IMR-90 (cell line): ENCODE data around the gene TTC28. TPM values are rescaled to one million over a fixed set of nuclear protein-coding genes. Genes with fewer than 3 reads are reported as not detected.

Source experiments
- ATAC-seq: fragments of 200-7000 bp; cut with Tn5 transposase; 2 replicates; pipeline ENCODE4 v1.9.1; 2020; ENCODE audit warnings: low read depth, mild to moderate bottlenecking, moderate library complexity
- BruUV-seq: library from RNA; stranded (reverse); fragments of 400-500 nt; replicated peaks from 2 replicates; lab custom pipeline; 2021; lab: Mats Ljungman, UMichigan
- CTCF ChIA-PET: fragments of 300-600 bp; formaldehyde crosslinking; extraction: SDS; loops from one replicate; lab custom pipeline; 2021; ENCODE audit warnings: antibody characterized with exemption; lab: Yijun Ruan, JAX
- POLR2A ChIA-PET: fragments of 300-600 bp; sonication (Branson Sonifier 250); formaldehyde crosslinking; loops from one replicate; lab custom pipeline; 2022; ENCODE audit warnings: antibody characterized with exemption; ENCODE audit not compliant: unreplicated experiment; lab: Charles Lee
- DNase-seq: peaks from one replicate; pipeline ENCODE4 v3.0.0; 2013
- H2AFZ ChIP-seq: replicated peaks from 2 replicates; pipeline ENCODE3; 2013; ENCODE audit warnings: low read length, mild to moderate bottlenecking; ENCODE audit not compliant: poor library complexity
- H2AK5ac ChIP-seq: 2 replicates; pipeline ENCODE4 v1.6.1; 2013; ENCODE audit warnings: low read depth, low read length, inconsistent platforms
- H2AK9ac ChIP-seq: replicated peaks from 2 replicates; pipeline ENCODE3; 2013; ENCODE audit warnings: mild to moderate bottlenecking, low read depth, low read length, moderate library complexity; ENCODE audit not compliant: poor library complexity
- H2BK120ac ChIP-seq: 2 replicates; pipeline ENCODE4 v1.6.1; 2013; ENCODE audit warnings: low read depth, low read length, inconsistent platforms
- H2BK15ac ChIP-seq: 3 replicates; pipeline ENCODE4 v1.6.1; 2013; ENCODE audit warnings: low read depth, low read length, inconsistent platforms
- H2BK20ac ChIP-seq: 2 replicates; pipeline ENCODE4 v1.6.1; 2013; ENCODE audit warnings: low read depth, mild to moderate bottlenecking, inconsistent platforms, low read length, moderate library complexity
- H2BK5ac ChIP-seq: 2 replicates; pipeline ENCODE4 v1.6.1; 2013; ENCODE audit warnings: mild to moderate bottlenecking, low read depth, low read length, inconsistent platforms; ENCODE audit not compliant: poor library complexity, severe bottlenecking
- H3K14ac ChIP-seq: replicated peaks from 2 replicates; pipeline ENCODE4 v1.6.1; 2013; ENCODE audit warnings: low read depth, low read length, inconsistent platforms
- H3K18ac ChIP-seq: 2 replicates; pipeline ENCODE4 v1.6.1; 2013; ENCODE audit warnings: low read depth, low read length, control low read depth
- H3K23ac ChIP-seq: 2 replicates; pipeline ENCODE4 v1.6.1; 2013; ENCODE audit warnings: low read depth, low read length, inconsistent platforms
- H3K27ac ChIP-seq: 2 replicates; pipeline ENCODE4 v1.5.1; 2013; ENCODE audit warnings: mild to moderate bottlenecking, control low read depth, low read length; ENCODE audit not compliant: insufficient read depth
- H3K27me3 ChIP-seq: 2 replicates; pipeline ENCODE4 v1.6.1; 2013; ENCODE audit warnings: low read length; ENCODE audit not compliant: control insufficient read depth, insufficient read depth
- H3K36me3 ChIP-seq: 2 replicates; pipeline ENCODE4 v1.6.1; 2013; ENCODE audit warnings: low read length, mixed read lengths; ENCODE audit not compliant: control insufficient read depth, insufficient read depth
- H3K4ac ChIP-seq: 2 replicates; pipeline ENCODE4 v1.6.1; 2013; ENCODE audit warnings: low read depth, low read length, inconsistent platforms
- H3K4me1 ChIP-seq: 2 replicates; pipeline ENCODE4 v1.6.1; 2013; ENCODE audit warnings: low read length, mixed read lengths; ENCODE audit not compliant: control insufficient read depth, insufficient read depth
- H3K4me2 ChIP-seq: 2 replicates; pipeline ENCODE4 v1.6.1; 2013; ENCODE audit warnings: low read depth, mild to moderate bottlenecking, control low read depth, low read length, moderate library complexity
- H3K4me3 ChIP-seq: 2 replicates; pipeline ENCODE4 v1.5.1; 2013; ENCODE audit warnings: low read depth, mild to moderate bottlenecking, control low read depth, low read length, moderate library complexity; ENCODE audit not compliant: insufficient read depth
- H3K56ac ChIP-seq: 2 replicates; pipeline ENCODE4 v1.6.1; 2013; ENCODE audit warnings: low read length, inconsistent platforms; ENCODE audit not compliant: insufficient read depth; ENCODE audit errors: extremely low read depth
- H3K79me1 ChIP-seq, 2 experiments: 2 replicates each; pipeline ENCODE4 v1.6.1; 2013; ENCODE audit warnings: low read length in 2 of 2, inconsistent platforms in 1 of 2, low read depth in 1 of 2
- H3K9ac ChIP-seq: 2 replicates; pipeline ENCODE4 v1.6.1; 2013; ENCODE audit warnings: low read depth, low read length, control low read depth
- H3K9me1 ChIP-seq: 2 replicates; pipeline ENCODE4 v1.6.1; 2013; ENCODE audit warnings: low read length, inconsistent platforms; ENCODE audit not compliant: insufficient read depth
- H3K9me3 ChIP-seq: 2 replicates; pipeline ENCODE4 v1.6.1; 2013; ENCODE audit warnings: low read length; ENCODE audit not compliant: control insufficient read depth, insufficient read depth
- H4K20me1 ChIP-seq: 2 replicates; pipeline ENCODE4 v1.6.1; 2013; ENCODE audit warnings: low read length, inconsistent platforms; ENCODE audit not compliant: insufficient read depth
- H4K5ac ChIP-seq: 2 replicates; pipeline ENCODE4 v1.6.1; 2013; ENCODE audit warnings: mild to moderate bottlenecking, low read depth, low read length, control low read depth
- H4K8ac ChIP-seq, 2 experiments: 2 replicates each; pipeline ENCODE4 v1.6.1; 2013; ENCODE audit warnings: low read depth in 2 of 2, low read length in 2 of 2, control low read depth in 1 of 2, inconsistent platforms in 1 of 2
- H4K91ac ChIP-seq: 2 replicates; pipeline ENCODE4 v1.6.1; 2013; ENCODE audit warnings: low read depth, low read length, inconsistent platforms; ENCODE audit not compliant: insufficient read depth
- BHLHE40 ChIP-seq: fragments of 150-350 bp; IDR thresholded peaks from 2 replicates; pipeline ENCODE4 v1.6.1; 2016; ENCODE audit warnings: mild to moderate bottlenecking, low read depth, low read length
- CEBPB ChIP-seq: IDR thresholded peaks from 2 replicates; pipeline ENCODE4 v1.6.1; 2012; ENCODE audit warnings: low read depth, low read length, improper control_type of control experiment
- CHD1 ChIP-seq: IDR thresholded peaks from 2 replicates; pipeline ENCODE4 v1.6.1; 2012; ENCODE audit warnings: low read depth, low read length, improper control_type of control experiment
- FOS ChIP-seq: fragments of 150-350 bp; IDR thresholded peaks from 2 replicates; pipeline ENCODE4 v1.6.1; 2016; ENCODE audit warnings: low read depth, low read length
- MAFK ChIP-seq: IDR thresholded peaks from 2 replicates; pipeline ENCODE4 v1.6.1; 2012; ENCODE audit warnings: low read depth, low read length, improper control_type of control experiment
- MAZ ChIP-seq: IDR thresholded peaks from 2 replicates; pipeline ENCODE4 v1.6.1; 2012; ENCODE audit warnings: low read depth, mild to moderate bottlenecking, low read length, improper control_type of control experiment, moderate library complexity, borderline replicate concordance
- MXI1 ChIP-seq: IDR thresholded peaks from 2 replicates; pipeline ENCODE4 v1.6.1; 2012; ENCODE audit warnings: low read depth, mild to moderate bottlenecking, low read length, moderate library complexity, borderline replicate concordance
- NFE2L2 ChIP-seq: fragments of 150-350 bp; IDR thresholded peaks from 2 replicates; pipeline ENCODE4 v1.6.1; 2016; ENCODE audit warnings: low read depth, mild to moderate bottlenecking, low read length
- POLR2A ChIP-seq: IDR thresholded peaks from 2 replicates; pipeline ENCODE4 v1.6.1; 2012; ENCODE audit warnings: mild to moderate bottlenecking, low read depth, low read length
- RAD21 ChIP-seq: IDR thresholded peaks from 2 replicates; pipeline ENCODE4 v1.6.1; 2012; ENCODE audit warnings: low read length, improper control_type of control experiment
- RCOR1 ChIP-seq: IDR thresholded peaks from 2 replicates; pipeline ENCODE4 v1.6.1; 2012; ENCODE audit warnings: mild to moderate bottlenecking, low read length, improper control_type of control experiment; ENCODE audit not compliant: insufficient replicate concordance
- RFX5 ChIP-seq: IDR thresholded peaks from 2 replicates; pipeline ENCODE4 v1.8.0; 2012; ENCODE audit warnings: low read depth, mild to moderate bottlenecking, low read length, moderate library complexity
- SMC3 ChIP-seq: fragments of 150-350 bp; IDR thresholded peaks from 2 replicates; pipeline ENCODE4 v1.6.1; 2016; ENCODE audit warnings: low read depth, mild to moderate bottlenecking, antibody characterized with exemption, low read length, moderate library complexity
- WGBS, 2 experiments: methylation state at CpG; one replicate each; pipeline versions ENCODE4 v1.1.5 to v1.1.7; 2013; ENCODE audit warnings: missing lambda C conversion rate in 2 of 2; ENCODE audit not compliant: insufficient read length in 1 of 2; ENCODE audit errors: extremely low coverage in 2 of 2; 5-methylcytosine and 5-hydroxymethylcytosine counted together
- dilution Hi-C: fragments of 300-500 bp; cut with HindIII; formaldehyde crosslinking; loops from one replicate; pipeline ENCODE4 v1.14.3; 2018; ENCODE audit warnings: low sequenced_read_pairs; ENCODE audit not compliant: unreplicated experiment
- in situ Hi-C: fragments of 300-500 bp; cut with MboI; formaldehyde crosslinking; loops from 3 replicates; pipeline ENCODE4 v1.14.3; 2019; ENCODE audit warnings: low sequenced_read_pairs, inconsistent platforms, mixed read lengths
- intact Hi-C: fragments of 100-400 bp; cut with micrococcal nuclease; formaldehyde crosslinking; loops from 2 replicates; pipeline ENCODE4 v1.10.0; 2022
- polyA plus RNA-seq, 3 experiments: library from polyadenylated mRNA; depleted of rRNA; stranded (reverse); fragments of >200 nt; gene quantifications; 2 replicates each; pipeline ENCODE4 v1.2.3, GENCODE V29; 2012; ENCODE audit warnings: low replicate concordance in 1 of 3
- total RNA-seq: library from RNA; depleted of rRNA; stranded (reverse); fragments of >200 nt; gene quantifications from 2 replicates; pipeline ENCODE4 v1.2.3, GENCODE V29; 2012
- TF ChIP-seq, protein P1 (sequence below): conservative IDR thresholded peaks from 2 replicates; pipeline ENCODE4 v1.5.1; 2012; ENCODE audit warnings: mild to moderate bottlenecking, low read depth, low read length, improper control_type of control experiment
- TF ChIP-seq, protein P2 (sequence below): fragments of 150-350 bp; IDR thresholded peaks from 2 replicates; pipeline ENCODE4 v1.6.1; 2017; ENCODE audit warnings: mild to moderate bottlenecking, antibody characterized with exemption, low read length, low read depth
- TF ChIP-seq, protein P3 (sequence below): fragments of 150-350 bp; IDR thresholded peaks from 2 replicates; pipeline ENCODE4 v1.6.1; 2016; ENCODE audit warnings: low read depth, mild to moderate bottlenecking, low read length, moderate library complexity, borderline replicate concordance

TTC28 gene
- total and polyA plus RNA-seq, 2 of the 4 experiments (the other 2 are of a cell fraction), result 5.6 to 13.3 TPM

DNA sequence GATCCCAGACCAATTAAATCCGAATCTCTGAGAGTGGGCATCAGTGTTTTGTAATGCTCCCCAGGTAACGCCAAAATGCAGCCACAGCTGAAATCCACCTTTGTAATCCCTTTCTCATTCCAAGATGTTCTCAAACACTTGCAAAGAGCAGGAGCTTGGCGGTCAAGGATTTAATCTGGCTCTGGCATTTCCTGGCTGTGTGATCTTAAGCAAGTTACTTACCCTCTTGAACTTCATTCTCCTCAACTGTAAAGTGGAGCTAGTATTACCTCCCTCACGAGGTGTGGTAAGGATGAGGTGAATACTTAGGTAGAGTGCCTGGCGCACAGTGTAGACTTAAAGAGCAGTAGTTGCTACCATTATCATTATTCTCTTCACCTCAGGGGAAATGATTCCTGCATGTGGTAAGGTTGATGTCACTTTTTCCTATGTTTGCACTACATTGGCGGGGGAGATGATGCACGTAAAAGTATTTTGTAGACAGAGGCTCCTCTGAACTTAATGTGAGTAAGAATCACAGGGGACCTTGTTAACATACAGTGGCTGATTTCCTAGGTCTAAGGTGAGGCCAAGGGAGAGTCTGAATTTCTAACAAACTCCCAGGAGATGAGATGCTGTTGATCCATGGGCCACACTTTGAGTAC lies 550.2 kb downstream of the TTC28 start:
- dilution Hi-C loops, result no loop called here
- ATAC-seq, result no peak
- WGBS, 2 experiments, result 100% methylated on average over 1 of the region's 7 CpGs; no CpG with 5 or more reads in 1 of the 2 experiments

More for the DNA sequence above, 550.2 kb downstream of the TTC28 start:
- Histone ChIP-seq H2BK5ac (no peak overlapping the region), H4K91ac (no peak overlapping the region), H3K56ac (no peak overlapping the region), H2AFZ (no peak overlapping the region), H3K79me1 (no peaks in the 10 kb centered on the region; a peak in 1 of 4 replicates), H4K20me1 (no peaks in the 10 kb centered on the region), H3K9me1 (no peaks in the 10 kb centered on the region), H3K4me3 (no peak overlapping the region), H3K36me3 (no peaks in the 10 kb centered on the region), H3K23ac (no peak overlapping the region), H3K9ac (no peak overlapping the region), H2AK5ac (no peak overlapping the region), H2AK9ac (no peak overlapping the region), H2BK20ac (no peak overlapping the region), H3K4me1 (no peaks in the 10 kb centered on the region), H3K4me2 (no peak overlapping the region), H3K27ac (no peak overlapping the region), H2BK120ac (no peak overlapping the region), H3K14ac (no peak overlapping the region), H3K18ac (no peak overlapping the region), H3K27me3 (no peaks in the 10 kb centered on the region), H4K8ac (no peak overlapping the region), H3K9me3 (peaks cover 3% of the 10 kb centered on the region; the same call in 1 of the 2 replicates), H4K5ac (no peak overlapping the region), H3K4ac (no peak overlapping the region), H2BK15ac (no peak overlapping the region)
- in situ Hi-C loops (no loop called here), intact Hi-C loops (no loop called here)
- POLR2A ChIA-PET, result no interaction called here
- no peak for DNase-seq
- no TSS peak for BruUV-seq
- CTCF ChIA-PET, result interaction anchor here (0.6 kb wide), 1 partner anchor 243 kb away, joined by 3 read pairs; no protein-coding TSS in a partner anchor
- TF ChIP-seq RCOR1 (no peak), RAD21 (no peak), MAZ (no peak), SMC3 (no peak), CEBPB (no peak), FOS (no peak), CHD1 (no peak), BHLHE40 (no peak), RFX5 (no peak), MXI1 (no peak), NFE2L2 (no peak), POLR2A (no peak), MAFK (no peak)
- TF ChIP-seq, protein P1, sequence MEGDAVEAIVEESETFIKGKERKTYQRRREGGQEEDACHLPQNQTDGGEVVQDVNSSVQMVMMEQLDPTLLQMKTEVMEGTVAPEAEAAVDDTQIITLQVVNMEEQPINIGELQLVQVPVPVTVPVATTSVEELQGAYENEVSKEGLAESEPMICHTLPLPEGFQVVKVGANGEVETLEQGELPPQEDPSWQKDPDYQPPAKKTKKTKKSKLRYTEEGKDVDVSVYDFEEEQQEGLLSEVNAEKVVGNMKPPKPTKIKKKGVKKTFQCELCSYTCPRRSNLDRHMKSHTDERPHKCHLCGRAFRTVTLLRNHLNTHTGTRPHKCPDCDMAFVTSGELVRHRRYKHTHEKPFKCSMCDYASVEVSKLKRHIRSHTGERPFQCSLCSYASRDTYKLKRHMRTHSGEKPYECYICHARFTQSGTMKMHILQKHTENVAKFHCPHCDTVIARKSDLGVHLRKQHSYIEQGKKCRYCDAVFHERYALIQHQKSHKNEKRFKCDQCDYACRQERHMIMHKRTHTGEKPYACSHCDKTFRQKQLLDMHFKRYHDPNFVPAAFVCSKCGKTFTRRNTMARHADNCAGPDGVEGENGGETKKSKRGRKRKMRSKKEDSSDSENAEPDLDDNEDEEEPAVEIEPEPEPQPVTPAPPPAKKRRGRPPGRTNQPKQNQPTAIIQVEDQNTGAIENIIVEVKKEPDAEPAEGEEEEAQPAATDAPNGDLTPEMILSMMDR, result no peak
- TF ChIP-seq, protein P2, sequence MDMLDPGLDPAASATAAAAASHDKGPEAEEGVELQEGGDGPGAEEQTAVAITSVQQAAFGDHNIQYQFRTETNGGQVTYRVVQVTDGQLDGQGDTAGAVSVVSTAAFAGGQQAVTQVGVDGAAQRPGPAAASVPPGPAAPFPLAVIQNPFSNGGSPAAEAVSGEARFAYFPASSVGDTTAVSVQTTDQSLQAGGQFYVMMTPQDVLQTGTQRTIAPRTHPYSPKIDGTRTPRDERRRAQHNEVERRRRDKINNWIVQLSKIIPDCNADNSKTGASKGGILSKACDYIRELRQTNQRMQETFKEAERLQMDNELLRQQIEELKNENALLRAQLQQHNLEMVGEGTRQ, result no peak
- TF ChIP-seq, protein P3, sequence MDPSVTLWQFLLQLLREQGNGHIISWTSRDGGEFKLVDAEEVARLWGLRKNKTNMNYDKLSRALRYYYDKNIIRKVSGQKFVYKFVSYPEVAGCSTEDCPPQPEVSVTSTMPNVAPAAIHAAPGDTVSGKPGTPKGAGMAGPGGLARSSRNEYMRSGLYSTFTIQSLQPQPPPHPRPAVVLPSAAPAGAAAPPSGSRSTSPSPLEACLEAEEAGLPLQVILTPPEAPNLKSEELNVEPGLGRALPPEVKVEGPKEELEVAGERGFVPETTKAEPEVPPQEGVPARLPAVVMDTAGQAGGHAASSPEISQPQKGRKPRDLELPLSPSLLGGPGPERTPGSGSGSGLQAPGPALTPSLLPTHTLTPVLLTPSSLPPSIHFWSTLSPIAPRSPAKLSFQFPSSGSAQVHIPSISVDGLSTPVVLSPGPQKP, result no peak
